ENCODE measurements around the gene BRD2. TPM values are rescaled to one million over a fixed set of nuclear protein-coding genes. Genes with fewer than 3 reads are reported as not detected.

Gene BRD2
- total RNA-seq, 1 donor from 2014 or later, result 234 TPM

DNA sequence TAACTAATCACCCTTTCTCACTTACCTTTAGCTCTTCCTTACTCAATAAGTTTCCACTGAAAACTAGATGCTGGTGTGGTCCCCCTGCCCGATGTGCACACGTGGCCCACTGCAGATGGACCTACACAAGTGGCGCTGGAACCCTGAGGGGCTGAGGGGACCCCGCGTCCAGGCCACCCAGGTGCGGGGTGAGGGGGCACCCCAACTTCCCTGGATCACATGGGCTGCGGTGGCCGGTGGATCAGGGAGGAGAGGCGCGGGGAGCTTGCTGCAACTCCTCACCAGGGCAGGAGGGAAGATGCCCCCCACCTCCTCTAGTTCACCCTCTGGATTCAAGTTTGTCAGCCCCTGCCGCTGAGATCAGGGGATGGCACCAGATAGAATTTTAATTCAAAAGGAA, 53.5 kb downstream of the BRD2 start:
- Mint-ChIP-seq H3K36me3 (ENCODE audit: low read depth, unreplicated experiment) (peaks cover 2% of the 10 kb centered on the region), H3K4me3 (ENCODE audit: unreplicated experiment) (no peak overlapping the region), H3K4me1 (ENCODE audit: low read depth, unreplicated experiment) (peaks cover 5% of the 10 kb centered on the region), H3K27ac (ENCODE audit: unreplicated experiment) (no peak overlapping the region), H3K9me3 (ENCODE audit: unreplicated experiment) (no peaks in the 10 kb centered on the region), H3K27me3 (ENCODE audit: low read depth, unreplicated experiment) (peaks cover 10% of the 10 kb centered on the region)
- H3K9ac ChIP-seq (ENCODE audit: low read length), result no peak overlapping the region
- H3K36me3 ChIP-seq (ENCODE audit: insufficient read depth, low read length), result no peaks in the 10 kb centered on the region
- no peaks in the 10 kb centered on the region for H3K4me1 ChIP-seq (ENCODE audit: insufficient read depth, low read length)
- no peak for FAIRE-seq
- no peak for TF ChIP-seq EZH2 (IDR thresholded peaks at IDR 0.05; ENCODE audit: insufficient read depth, low read length)
- TF ChIP-seq, protein P1, sequence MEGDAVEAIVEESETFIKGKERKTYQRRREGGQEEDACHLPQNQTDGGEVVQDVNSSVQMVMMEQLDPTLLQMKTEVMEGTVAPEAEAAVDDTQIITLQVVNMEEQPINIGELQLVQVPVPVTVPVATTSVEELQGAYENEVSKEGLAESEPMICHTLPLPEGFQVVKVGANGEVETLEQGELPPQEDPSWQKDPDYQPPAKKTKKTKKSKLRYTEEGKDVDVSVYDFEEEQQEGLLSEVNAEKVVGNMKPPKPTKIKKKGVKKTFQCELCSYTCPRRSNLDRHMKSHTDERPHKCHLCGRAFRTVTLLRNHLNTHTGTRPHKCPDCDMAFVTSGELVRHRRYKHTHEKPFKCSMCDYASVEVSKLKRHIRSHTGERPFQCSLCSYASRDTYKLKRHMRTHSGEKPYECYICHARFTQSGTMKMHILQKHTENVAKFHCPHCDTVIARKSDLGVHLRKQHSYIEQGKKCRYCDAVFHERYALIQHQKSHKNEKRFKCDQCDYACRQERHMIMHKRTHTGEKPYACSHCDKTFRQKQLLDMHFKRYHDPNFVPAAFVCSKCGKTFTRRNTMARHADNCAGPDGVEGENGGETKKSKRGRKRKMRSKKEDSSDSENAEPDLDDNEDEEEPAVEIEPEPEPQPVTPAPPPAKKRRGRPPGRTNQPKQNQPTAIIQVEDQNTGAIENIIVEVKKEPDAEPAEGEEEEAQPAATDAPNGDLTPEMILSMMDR (IDR thresholded peaks at IDR 0.05; ENCODE audit: insufficient read depth, low read depth, low read length), result no peak
- H4K20me1 ChIP-seq (ENCODE audit: insufficient read depth, low read length), result no peaks in the 10 kb centered on the region
- no peak for DNase-seq (ENCODE audit: low read depth)
- no peaks in the 10 kb centered on the region for H3K9me3 ChIP-seq (ENCODE audit: insufficient read depth, low read depth, low read length)
- no peak overlapping the region for H3K4me2 ChIP-seq (ENCODE audit: low read length)
- no peak overlapping the region for H3K4me3 ChIP-seq (ENCODE audit: insufficient read depth, low read depth, low read length)
- H3K27me3 ChIP-seq (ENCODE audit: insufficient read depth, low read length), result peaks cover 22% of the 10 kb centered on the region
- no peak overlapping the region for H2AFZ ChIP-seq (ENCODE audit: low read depth, low read length)
- no peaks in the 10 kb centered on the region for H3K79me2 ChIP-seq (ENCODE audit: insufficient read depth, low read length)
- H3K27ac ChIP-seq (ENCODE audit: low read depth, low read length), result no peak overlapping the region

GRCh38 chr6:33023536-33023935, 55.1 kb downstream of the BRD2 start:
- Histone ChIP-seq H3K4me1 (ENCODE audit: insufficient read depth, low read length) (no peaks in the 10 kb centered on the region), H3K27me3 (ENCODE audit: insufficient read depth, low read length) (peaks cover 11% of the 10 kb centered on the region), H4K20me1 (ENCODE audit: insufficient read depth, low read length) (no peaks in the 10 kb centered on the region), H3K79me2 (ENCODE audit: insufficient read depth, low read length) (no peaks in the 10 kb centered on the region), H3K9ac (ENCODE audit: low read length) (no peak overlapping the region), H3K27ac (ENCODE audit: low read depth, low read length) (no peak overlapping the region), H3K9me3 (ENCODE audit: insufficient read depth, low read depth, low read length) (no peaks in the 10 kb centered on the region), H2AFZ (ENCODE audit: low read depth, low read length) (no peak overlapping the region), H3K4me3 (ENCODE audit: insufficient read depth, low read depth, low read length) (no peak overlapping the region), H3K36me3 (ENCODE audit: insufficient read depth, low read length) (no peaks in the 10 kb centered on the region), H3K4me2 (ENCODE audit: low read length) (no peak overlapping the region)
- DNase-seq (ENCODE audit: low read depth) (no peak), FAIRE-seq (no peak)
- H3K27me3 Mint-ChIP-seq (ENCODE audit: low read depth, unreplicated experiment), result no peaks in the 10 kb centered on the region
- no peaks in the 10 kb centered on the region for H3K9me3 Mint-ChIP-seq (ENCODE audit: unreplicated experiment)
- H3K4me1 Mint-ChIP-seq (ENCODE audit: low read depth, unreplicated experiment), result no peaks in the 10 kb centered on the region
- TF ChIP-seq, protein P1 (IDR thresholded peaks at IDR 0.05; ENCODE audit: insufficient read depth, low read depth, low read length), result no peak
- TF ChIP-seq EZH2 (IDR thresholded peaks at IDR 0.05; ENCODE audit: insufficient read depth, low read length), result no peak
- H3K27ac Mint-ChIP-seq (ENCODE audit: unreplicated experiment), result no peak overlapping the region
- no peak overlapping the region for H3K4me3 Mint-ChIP-seq (ENCODE audit: unreplicated experiment)
- peaks cover 2% of the 10 kb centered on the region for H3K36me3 Mint-ChIP-seq (ENCODE audit: low read depth, unreplicated experiment)

DNA sequence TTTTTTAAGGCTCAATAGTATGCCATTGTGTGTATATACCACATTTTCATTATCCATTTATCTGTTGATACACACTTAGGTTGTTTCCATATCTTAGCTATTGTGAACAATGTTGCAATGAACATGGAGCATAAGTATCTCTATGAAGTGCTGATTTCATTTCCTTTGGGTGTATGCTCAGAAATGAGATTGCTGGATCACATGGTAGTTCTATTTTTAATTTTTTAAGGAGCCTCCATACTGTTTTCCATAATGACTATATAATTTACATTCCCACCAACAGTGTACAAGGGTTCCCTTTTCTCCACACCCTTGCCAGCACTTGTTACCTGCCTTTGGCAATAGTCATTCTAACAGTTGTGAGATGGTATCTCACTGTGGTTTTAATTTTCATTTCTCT, 56.1 kb downstream of the BRD2 start:
- H3K79me2 ChIP-seq (ENCODE audit: insufficient read depth, low read length), result no peaks in the 10 kb centered on the region
- H3K4me3 Mint-ChIP-seq (ENCODE audit: unreplicated experiment), result no peak overlapping the region
- H4K20me1 ChIP-seq (ENCODE audit: insufficient read depth, low read length), result no peaks in the 10 kb centered on the region
- no peaks in the 10 kb centered on the region for H3K36me3 ChIP-seq (ENCODE audit: insufficient read depth, low read length)
- H3K9ac ChIP-seq (ENCODE audit: low read length), result no peak overlapping the region
- H3K36me3 Mint-ChIP-seq (ENCODE audit: low read depth, unreplicated experiment), result peaks cover 2% of the 10 kb centered on the region
- no peak overlapping the region for H3K4me2 ChIP-seq (ENCODE audit: low read length)
- H3K9me3 Mint-ChIP-seq (ENCODE audit: unreplicated experiment), result no peaks in the 10 kb centered on the region
- FAIRE-seq (no peak), DNase-seq (ENCODE audit: low read depth) (no peak)
- H3K9me3 ChIP-seq (ENCODE audit: insufficient read depth, low read depth, low read length), result no peaks in the 10 kb centered on the region
- no peak overlapping the region for H3K27ac Mint-ChIP-seq (ENCODE audit: unreplicated experiment)
- TF ChIP-seq, protein P1 (IDR thresholded peaks at IDR 0.05; ENCODE audit: insufficient read depth, low read depth, low read length), result no peak
- TF ChIP-seq EZH2 (IDR thresholded peaks at IDR 0.05; ENCODE audit: insufficient read depth, low read length), result no peak
- H3K4me3 ChIP-seq (ENCODE audit: insufficient read depth, low read depth, low read length), result no peak overlapping the region
- no peaks in the 10 kb centered on the region for H3K4me1 Mint-ChIP-seq (ENCODE audit: low read depth, unreplicated experiment)
- peaks cover 5% of the 10 kb centered on the region for H3K27me3 Mint-ChIP-seq (ENCODE audit: low read depth, unreplicated experiment)
- H3K27ac ChIP-seq (ENCODE audit: low read depth, low read length), result no peak overlapping the region
- no peak overlapping the region for H2AFZ ChIP-seq (ENCODE audit: low read depth, low read length)
- no peaks in the 10 kb centered on the region for H3K4me1 ChIP-seq (ENCODE audit: insufficient read depth, low read length)
- H3K27me3 ChIP-seq (ENCODE audit: insufficient read depth, low read length), result peaks cover 17% of the 10 kb centered on the region

Measured in astrocyte (in vitro differentiated cells and primary cell).